Body of pancreas (tissue), 4 donors: ENCODE data around the gene CCDC66. TPM values are rescaled to one million over a fixed set of nuclear protein-coding genes. Genes with fewer than 3 reads are reported as not detected.
A peak's percentile ranks its signal among the peaks of the same experiment; 100 is the strongest.

Source experiments
- ATAC-seq: fragments of 150-250 bp; one replicate; pipeline ENCODE4 v1.9.1; 2016
- DNase-seq, 4 donors: peaks; one replicate each; pipeline ENCODE4 v3.0.0-alpha.2; 2019
- H3K27ac ChIP-seq, 4 donors: fragments of 200-600 bp; sonication (generic); 1 replicate in 3 of 4; 2 replicates in 1 of 4; pipeline versions ENCODE4 v1.5.1 to v1.6.1; 2016 to 2019; ENCODE audit warnings: mild to moderate bottlenecking in 1 of 4, mixed read lengths in 1 of 4, moderate library complexity in 1 of 4
- H3K27me3 ChIP-seq, 2 donors: fragments of 200-600 bp; sonication (generic); one replicate each; pipeline ENCODE4 v1.6.0; 2016; ENCODE audit warnings: mild to moderate bottlenecking in 1 of 2
- H3K36me3 ChIP-seq, 2 donors: fragments of 200-600 bp; sonication (generic); replicated peaks in 1 of 2; 2 replicates each; pipeline ENCODE4 v1.5.1; 2016; ENCODE audit warnings: low read depth in 2 of 2; ENCODE audit not compliant: insufficient read depth in 1 of 2
- H3K4me1 ChIP-seq: fragments of 200-600 bp; sonication (generic); one replicate; pipeline ENCODE4 v1.6.0; 2016
- H3K4me3 ChIP-seq, 2 donors: fragments of 200-600 bp; sonication (generic); 1 replicate in 1 of 2; 2 replicates in 1 of 2; pipeline ENCODE4 v1.5.1; 2016 to 2019
- H3K9me3 ChIP-seq, 3 donors: fragments of 200-600 bp; sonication (generic); 1 replicate in 2 of 3; 2 replicates in 1 of 3; pipeline ENCODE4 v1.5.1; 2016
- POLR2A ChIP-seq, 3 donors: fragments of 450-650 bp; IDR thresholded peaks; one replicate each; pipeline ENCODE4 v1.6.1; 2016; ENCODE audit warnings: antibody characterized with exemption in 3 of 3, mild to moderate bottlenecking in 2 of 3
- WGBS, 2 donors: methylation state at CpG; one replicate each; pipeline ENCODE4 v1.1.5; 2017; 5-methylcytosine and 5-hydroxymethylcytosine counted together
- intact Hi-C: fragments of 100-400 bp; cut with DNase I; formaldehyde crosslinking; loops from one replicate; pipeline ENCODE4 v1.15.1; 2023
- total RNA-seq, 2 donors: library from RNA; depleted of rRNA; stranded (reverse); fragments of >200 nt; gene quantifications; one replicate each; pipeline ENCODE4 v1.1.0, GENCODE V29; 2016
- TF ChIP-seq, protein P1 (sequence below), 7 experiments: fragments of 450-650 bp in 4 of 7; fragments of 200-600 bp in 3 of 7; sonication (generic) in 3 of 7; IDR thresholded peaks; one replicate each; pipeline ENCODE4 v1.5.1; 2016 to 2019; ENCODE audit warnings: antibody characterized with exemption in 7 of 7

Gene CCDC66
- 10 to 100 TPM; 28.0 to 43.8 TPM for total RNA-seq

- Histone ChIP-seq H3K27me3 (no peaks in the 10 kb centered on the region), H3K4me3 (peak within 1 kb of the TSS; percentile 35 to 89), H3K36me3 (peaks cover 4 to 7% of the 10 kb centered on the region in 2 donors), H3K4me1 (peaks cover 12% of the 10 kb centered on the region), H3K27ac (peak within 1 kb of the TSS; percentile 76 to 93 (median 84)), H3K9me3 (no peaks in the 10 kb centered on the region)
- ATAC-seq (peak; percentile 100), DNase-seq (peak; percentile 93 to 96 (median 94))
- TF ChIP-seq POLR2A (IDR thresholded peaks at IDR 0.05), result peak; percentile 83 to 95 (median 93)
- TF ChIP-seq, protein P1, sequence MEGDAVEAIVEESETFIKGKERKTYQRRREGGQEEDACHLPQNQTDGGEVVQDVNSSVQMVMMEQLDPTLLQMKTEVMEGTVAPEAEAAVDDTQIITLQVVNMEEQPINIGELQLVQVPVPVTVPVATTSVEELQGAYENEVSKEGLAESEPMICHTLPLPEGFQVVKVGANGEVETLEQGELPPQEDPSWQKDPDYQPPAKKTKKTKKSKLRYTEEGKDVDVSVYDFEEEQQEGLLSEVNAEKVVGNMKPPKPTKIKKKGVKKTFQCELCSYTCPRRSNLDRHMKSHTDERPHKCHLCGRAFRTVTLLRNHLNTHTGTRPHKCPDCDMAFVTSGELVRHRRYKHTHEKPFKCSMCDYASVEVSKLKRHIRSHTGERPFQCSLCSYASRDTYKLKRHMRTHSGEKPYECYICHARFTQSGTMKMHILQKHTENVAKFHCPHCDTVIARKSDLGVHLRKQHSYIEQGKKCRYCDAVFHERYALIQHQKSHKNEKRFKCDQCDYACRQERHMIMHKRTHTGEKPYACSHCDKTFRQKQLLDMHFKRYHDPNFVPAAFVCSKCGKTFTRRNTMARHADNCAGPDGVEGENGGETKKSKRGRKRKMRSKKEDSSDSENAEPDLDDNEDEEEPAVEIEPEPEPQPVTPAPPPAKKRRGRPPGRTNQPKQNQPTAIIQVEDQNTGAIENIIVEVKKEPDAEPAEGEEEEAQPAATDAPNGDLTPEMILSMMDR (IDR thresholded peaks at IDR 0.05), result peak; percentile 17 to 71 (median 63)
- intact Hi-C loops, result no loop called here
- WGBS, 2 donors, result 1% methylated on average over 27 to 52 of the region's 54 CpGs
Observed at GRCh38 chr3:56556908-56557830, at the start of gene CCDC66. Gene CCDC66 (plus strand): TSS chr3:56557175. CDS start chr3:56557243, 68 bp downstream.

GRCh38 chr3:56519641-56520040, 37.3 kb upstream of the CCDC66 start:
- TF ChIP-seq, protein P1 (IDR thresholded peaks at IDR 0.05), result no peak
- no peak for TF ChIP-seq POLR2A (IDR thresholded peaks at IDR 0.05)
- Histone ChIP-seq H3K27ac (no peak overlapping the region), H3K4me3 (no peak overlapping the region), H3K9me3 (no peaks in the 10 kb centered on the region), H3K27me3 (no peaks in the 10 kb centered on the region), H3K4me1 (no peaks in the 10 kb centered on the region), H3K36me3 (no peaks in the 10 kb centered on the region)
- DNase-seq (no peak), ATAC-seq (no peak)
- 41 to 44% methylated on average over 1 of the region's 1 CpG for WGBS, 2 donors
- intact Hi-C loops, result no loop called here

- 50 to 54% methylated on average over 7 of the region's 7 CpGs for WGBS, 2 donors
- Histone ChIP-seq H3K36me3 (no peaks in the 10 kb centered on the region), H3K27me3 (no peaks in the 10 kb centered on the region), H3K27ac (no peak overlapping the region), H3K9me3 (no peaks in the 10 kb centered on the region), H3K4me3 (no peak overlapping the region), H3K4me1 (no peaks in the 10 kb centered on the region)
- TF ChIP-seq POLR2A (IDR thresholded peaks at IDR 0.05), result no peak
- TF ChIP-seq, protein P1 (IDR thresholded peaks at IDR 0.05), result no peak
- ATAC-seq (no peak), DNase-seq (no peak)
- intact Hi-C loops, result no loop called here
Observed at GRCh38 chr3:56522374-56522773, 34.6 kb upstream of the CCDC66 start.

- no peak for DNase-seq
- Histone ChIP-seq H3K27ac (no peak overlapping the region), H3K27me3 (no peaks in the 10 kb centered on the region), H3K36me3 (no peaks in the 10 kb centered on the region), H3K9me3 (no peaks in the 10 kb centered on the region), H3K4me3 (no peak overlapping the region), H3K4me1 (no peaks in the 10 kb centered on the region)
- TF ChIP-seq, protein P1 (IDR thresholded peaks at IDR 0.05), result no peak
- WGBS, 2 donors, result 44 to 60% methylated on average over 1 of the region's 1 CpG
- ATAC-seq, result no peak
- intact Hi-C loops, result no loop called here
Observed at GRCh38 chr3:56525291-56525690, 31.7 kb upstream of the CCDC66 start.
